HepG2 (cell line): ENCODE results near the gene TCF12. TPM values are rescaled to one million over a fixed set of nuclear protein-coding genes. Genes with fewer than 3 reads are reported as not detected.

Source experiments
- ATAC-seq: fragments of 200-7000 bp; cut with Tn5 transposase; 3 replicates; pipeline ENCODE4 v1.9.1; 2020; ENCODE audit warnings: mild to moderate bottlenecking, moderate library complexity
- BruUV-seq: library from RNA; stranded (reverse); fragments of 400-500 nt; replicated peaks from 2 replicates; lab custom pipeline; 2021; lab: Mats Ljungman, UMichigan
- CTCF ChIA-PET: fragments of 300-600 bp; formaldehyde crosslinking; extraction: SDS; loops from one replicate; lab custom pipeline; 2021; ENCODE audit warnings: low total read pairs, inconsistent platforms, low intra/inter-chr PET ratio; lab: Yijun Ruan, JAX
- POLR2A ChIA-PET: fragments of 350-600 bp; sonication (Branson Sonifier 250); formaldehyde crosslinking; loops from one replicate; lab custom pipeline; 2020; ENCODE audit warnings: antibody characterized with exemption, inconsistent platforms; lab: Yijun Ruan, JAX
- DNase-seq: peaks from one replicate; pipeline ENCODE4 v3.0.0-alpha.2; 2015; ENCODE audit warnings: low spot score
- FAIRE-seq: peaks from 3 replicates; lab custom pipeline; 2011; peaks lifted over from hg19 to GRCh38; lab: Jason Lieb, UNC
- H2AFZ ChIP-seq: one replicate; pipeline ENCODE4 v1.6.1; 2011; ENCODE audit warnings: low read length, inconsistent platforms
- H3K27ac ChIP-seq: fragments of 300-600 bp; 3 replicates; pipeline ENCODE4 v1.8.0; 2011; ENCODE audit warnings: mixed run types, mild to moderate bottlenecking, mixed read lengths, low read length, inconsistent platforms; ENCODE audit not compliant: insufficient read depth; ENCODE audit errors: extremely low read length
- H3K27me3 ChIP-seq, 2 experiments: fragments of 200-600 bp in 1 of 2; 2 replicates in 1 of 2; 3 replicates in 1 of 2; pipeline versions ENCODE4 v1.6.0 to v1.8.0; 2011; ENCODE audit warnings: low read length in 2 of 2, mild to moderate bottlenecking in 2 of 2, moderate library complexity in 2 of 2, inconsistent platforms in 1 of 2; ENCODE audit not compliant: insufficient read depth in 2 of 2, control insufficient read depth in 1 of 2
- H3K36me3 ChIP-seq, 2 experiments: fragments of 200-600 bp in 1 of 2; replicated peaks in 1 of 2; 2 replicates in 1 of 2; 3 replicates in 1 of 2; pipeline versions ENCODE4 v1.5.1 to v1.8.0; 2011; ENCODE audit warnings: low read length in 2 of 2, inconsistent platforms in 1 of 2; ENCODE audit not compliant: insufficient read depth in 2 of 2, control insufficient read depth in 1 of 2
- H3K4me1 ChIP-seq: 2 replicates; pipeline ENCODE4 v1.5.1; 2012; ENCODE audit warnings: low read length, inconsistent platforms; ENCODE audit not compliant: insufficient read depth
- H3K4me2 ChIP-seq: 2 replicates; pipeline ENCODE4 v1.6.0; 2011; ENCODE audit warnings: low read depth, low read length, inconsistent platforms
- H3K4me3 ChIP-seq, 3 experiments: fragments of 200-600 bp in 1 of 3; sonication (generic), shearing (Covaris generic) in 1 of 3; replicated peaks in 1 of 3; 2 replicates each; pipeline ENCODE4 v1.5.1; 2011 to 2016; ENCODE audit warnings: low read length in 3 of 3, inconsistent platforms in 2 of 3, low read depth in 2 of 3, mild to moderate bottlenecking in 2 of 3, control low read depth in 1 of 3, mixed read lengths in 1 of 3; ENCODE audit not compliant: insufficient read depth in 1 of 3
- H3K79me2 ChIP-seq: one replicate; pipeline ENCODE4 v1.6.1; 2011; ENCODE audit warnings: low read length, inconsistent platforms; ENCODE audit not compliant: insufficient read depth
- H3K9ac ChIP-seq: 2 replicates; pipeline ENCODE4 v1.6.0; 2011; ENCODE audit warnings: mild to moderate bottlenecking, low read depth, low read length, inconsistent platforms; ENCODE audit not compliant: insufficient read depth
- H3K9me3 ChIP-seq: 2 replicates; pipeline ENCODE4 v1.5.1; 2012; ENCODE audit warnings: mild to moderate bottlenecking, low read length
- H4K20me1 ChIP-seq: 2 replicates; pipeline ENCODE4 v1.6.0; 2011; ENCODE audit warnings: inconsistent platforms, mild to moderate bottlenecking, low read length, moderate library complexity; ENCODE audit not compliant: insufficient read depth
- HNRNPUL1 ChIP-seq: fragments of 200-400 bp; formaldehyde crosslinking; IDR thresholded peaks from 2 replicates; pipeline ENCODE4 v1.6.1; 2017; ENCODE audit warnings: low read depth, mild to moderate bottlenecking, low read length, moderate library complexity
- NFIC ChIP-seq: IDR thresholded peaks from 2 replicates; pipeline ENCODE4 v1.6.1; 2012; ENCODE audit warnings: mild to moderate bottlenecking, low read length, inconsistent platforms
- ZNF274 ChIP-seq: sonication (generic); formaldehyde crosslinking; IDR thresholded peaks from 2 replicates; pipeline ENCODE4 v1.5.1; 2020; ENCODE audit warnings: mild to moderate bottlenecking, missing genetic modification reagents
- ZNF652 ChIP-seq: IDR thresholded peaks from 2 replicates; pipeline ENCODE4 v1.6.1; 2016; ENCODE audit warnings: low read depth, borderline replicate concordance
- ZNF792 ChIP-seq: IDR thresholded peaks from 2 replicates; pipeline ENCODE4 v1.6.1; 2016
- WGBS: methylation state at CpG from one replicate; pipeline ENCODE4 v1.1.6; 2017; ENCODE audit warnings: low lambda C conversion rate; 5-methylcytosine and 5-hydroxymethylcytosine counted together
- in situ Hi-C: cut with HindIII; loops from 2 replicates; pipeline ENCODE4 v1.10.0; 2017; ENCODE audit warnings: low pct_unique_long_range_greater_than_20kb; ENCODE audit not compliant: extremely low pct_ligation_motif_present
- intact Hi-C: fragments of 100-400 bp; cut with micrococcal nuclease; formaldehyde crosslinking; loops from one replicate; pipeline ENCODE4 v1.10.0; 2022; ENCODE audit not compliant: unreplicated experiment
- polyA plus RNA-seq, 8 experiments: library from polyadenylated mRNA; depleted of rRNA in 3 of 8; stranded (reverse) in 7 of 8; unstranded in 1 of 8; fragments of >200 nt; fragmentation: Illumina TruSeq in 4 of 8; extraction: Trizol in 4 of 8; gene quantifications; 2 replicates each; pipeline versions ENCODE4 v1.2.1 to v1.2.3, GENCODE V29; 2011 to 2016; ENCODE audit warnings: low read depth in 4 of 8, missing spikeins in 1 of 8, mixed read lengths in 1 of 8; ENCODE audit not compliant: insufficient read depth in 1 of 8
- total RNA-seq, 5 experiments: library from RNA; depleted of rRNA; stranded (reverse); fragments of >200 nt; fragmentation: Illumina TruSeq; extraction: Trizol; gene quantifications; 2 replicates each; pipeline ENCODE4 v1.2.3, GENCODE V29; 2016; ENCODE audit warnings: low read depth in 1 of 5
- TF ChIP-seq, protein P1 (sequence below): sonication (generic); formaldehyde crosslinking; IDR thresholded peaks from 2 replicates; pipeline ENCODE4 v1.8.1; 2023; ENCODE audit warnings: mild to moderate bottlenecking, missing genetic modification reagents

TCF12 gene
- total and polyA plus RNA-seq, 2 of the 13 experiments (the other 11 are each of a cell fraction or from before 2014, with no cell fraction given), result 48.6 to 51.1 TPM

DNA sequence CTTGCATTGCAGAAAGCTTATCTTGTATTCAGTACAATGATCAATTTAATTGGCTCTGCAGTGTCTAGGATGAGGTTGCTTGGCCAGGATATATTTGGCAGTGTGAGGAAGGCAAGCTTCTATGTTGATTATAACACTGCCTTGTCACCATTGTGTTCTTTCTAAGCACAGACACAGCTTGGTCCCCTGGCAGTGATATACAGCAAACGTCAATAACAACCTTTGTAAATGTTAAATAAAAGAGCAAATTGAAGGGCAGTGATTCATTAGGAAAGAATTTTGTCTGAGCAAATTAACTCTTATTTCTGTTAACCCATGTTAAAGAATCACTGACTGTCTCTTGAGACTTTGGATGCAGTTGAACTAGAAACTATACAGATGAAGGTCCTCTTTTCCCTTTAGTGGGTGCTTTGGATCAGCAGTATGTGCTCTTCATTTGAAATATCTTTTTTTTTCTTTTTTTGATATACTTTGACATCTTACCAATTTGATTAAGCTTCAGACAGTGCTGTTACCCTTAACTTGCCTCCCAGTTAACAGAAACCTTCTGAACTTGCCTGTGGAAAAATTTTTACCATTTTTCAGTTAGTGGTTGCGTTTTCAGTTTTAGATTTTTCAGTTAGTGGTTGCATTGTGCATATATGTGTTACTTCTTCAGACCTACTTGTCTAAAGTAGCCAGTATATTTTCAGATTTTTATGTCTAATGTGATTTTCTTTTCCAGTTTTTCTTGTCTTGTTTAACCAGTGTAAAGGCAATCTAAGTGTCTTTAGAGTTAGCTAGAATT, 199.8 kb downstream of the TCF12 start:
- TF ChIP-seq, protein P1, sequence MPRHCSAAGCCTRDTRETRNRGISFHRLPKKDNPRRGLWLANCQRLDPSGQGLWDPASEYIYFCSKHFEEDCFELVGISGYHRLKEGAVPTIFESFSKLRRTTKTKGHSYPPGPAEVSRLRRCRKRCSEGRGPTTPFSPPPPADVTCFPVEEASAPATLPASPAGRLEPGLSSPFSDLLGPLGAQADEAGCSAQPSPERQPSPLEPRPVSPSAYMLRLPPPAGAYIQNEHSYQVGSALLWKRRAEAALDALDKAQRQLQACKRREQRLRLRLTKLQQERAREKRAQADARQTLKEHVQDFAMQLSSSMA (CRISPR knock-in tag), result no peak
- TF ChIP-seq ZNF274, result no peak
- TF ChIP-seq ZNF792, result no peak
- TF ChIP-seq ZNF652 (CRISPR knock-in tag), result peak; percentile 50; the same call in 1 of the 2 replicates
- TF ChIP-seq HNRNPUL1, result 0 out of 2 replicates have a peak, but pooled peaks have one; percentile 19
- TF ChIP-seq NFIC, result no peak
- TF ChIP-seq, all 625 proteins: peak for 2
- H3K9me3 ChIP-seq, result no peaks in the 10 kb centered on the region
- ATAC-seq (peak; percentile 65; the same call in 2 of the 3 replicates), FAIRE-seq (no peak), DNase-seq (peak; percentile 27)
- WGBS, result 57% methylated on average over 2 of the region's 2 CpGs
- intact Hi-C loops (no loop called here), in situ Hi-C loops (no loop called here)
- no peak overlapping the region for H3K4me2 ChIP-seq
- POLR2A ChIA-PET, result no interaction called here
- H3K36me3 ChIP-seq, result peaks cover 0 to 2% of the 10 kb centered on the region in 2 experiments; a peak in 2 of 5 replicates
- H3K4me3 ChIP-seq, result no peak overlapping the region
- no peak overlapping the region for H3K9ac ChIP-seq
- CTCF ChIA-PET, result no interaction called here
- no peaks in the 10 kb centered on the region for H3K79me2 ChIP-seq
- H2AFZ ChIP-seq, result no peak overlapping the region
- BruUV-seq, result no TSS peak
- no peak overlapping the region for H3K27ac ChIP-seq
- H4K20me1 ChIP-seq, result no peaks in the 10 kb centered on the region
- no peaks in the 10 kb centered on the region for H3K27me3 ChIP-seq
- peaks cover 23% of the 10 kb centered on the region for H3K4me1 ChIP-seq
